BE2C (cell line): ENCODE results near the gene RASGEF1C.

Source experiments
- DNase-seq: peaks from one replicate; pipeline ENCODE4 v3.0.0-alpha.2; 2020
- H3K27me3 ChIP-seq: fragments of 250-450 bp; sonication (Bioruptor Pico); 2 replicates; pipeline ENCODE4 v1.5.1; 2020; ENCODE audit warnings: mild to moderate bottlenecking
- H3K36me3 ChIP-seq: fragments of 250-450 bp; sonication (Bioruptor Pico); 2 replicates; pipeline ENCODE4 v1.5.1; 2020; ENCODE audit warnings: mild to moderate bottlenecking
- H3K4me1 ChIP-seq: fragments of 250-450 bp; sonication (Bioruptor Pico); 2 replicates; pipeline ENCODE4 v1.5.1; 2020
- H3K4me3 ChIP-seq: 2 replicates; pipeline ENCODE4 v1.5.1; 2011; ENCODE audit warnings: low read depth, low read length
- H3K9me3 ChIP-seq: fragments of 250-450 bp; sonication (Bioruptor Pico); 2 replicates; pipeline ENCODE4 v1.5.1; 2020
- TF ChIP-seq, protein P1 (sequence below): IDR thresholded peaks from 2 replicates; pipeline ENCODE4 v1.5.1; 2012; ENCODE audit warnings: mild to moderate bottlenecking, low read depth, low read length

The RASGEF1C gene

GRCh38 chr5:180052211-180052818 lies 156.7 kb downstream of the RASGEF1C start:
- DNase-seq: no peak
- H3K36me3 ChIP-seq: no peaks in the 10 kb centered on the region
- no peaks in the 10 kb centered on the region for H3K9me3 ChIP-seq
- H3K4me1 ChIP-seq: no peaks in the 10 kb centered on the region; the same call in 1 of the 2 replicates
- no peak overlapping the region for H3K4me3 ChIP-seq
- TF ChIP-seq, protein P1, sequence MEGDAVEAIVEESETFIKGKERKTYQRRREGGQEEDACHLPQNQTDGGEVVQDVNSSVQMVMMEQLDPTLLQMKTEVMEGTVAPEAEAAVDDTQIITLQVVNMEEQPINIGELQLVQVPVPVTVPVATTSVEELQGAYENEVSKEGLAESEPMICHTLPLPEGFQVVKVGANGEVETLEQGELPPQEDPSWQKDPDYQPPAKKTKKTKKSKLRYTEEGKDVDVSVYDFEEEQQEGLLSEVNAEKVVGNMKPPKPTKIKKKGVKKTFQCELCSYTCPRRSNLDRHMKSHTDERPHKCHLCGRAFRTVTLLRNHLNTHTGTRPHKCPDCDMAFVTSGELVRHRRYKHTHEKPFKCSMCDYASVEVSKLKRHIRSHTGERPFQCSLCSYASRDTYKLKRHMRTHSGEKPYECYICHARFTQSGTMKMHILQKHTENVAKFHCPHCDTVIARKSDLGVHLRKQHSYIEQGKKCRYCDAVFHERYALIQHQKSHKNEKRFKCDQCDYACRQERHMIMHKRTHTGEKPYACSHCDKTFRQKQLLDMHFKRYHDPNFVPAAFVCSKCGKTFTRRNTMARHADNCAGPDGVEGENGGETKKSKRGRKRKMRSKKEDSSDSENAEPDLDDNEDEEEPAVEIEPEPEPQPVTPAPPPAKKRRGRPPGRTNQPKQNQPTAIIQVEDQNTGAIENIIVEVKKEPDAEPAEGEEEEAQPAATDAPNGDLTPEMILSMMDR: no peak
- no peaks in the 10 kb centered on the region for H3K27me3 ChIP-seq
